Bone marrow (tissue), 2 donors: ENCODE results near the gene IGSF5.
"Not testable (repeated sequence)": the region's sequence is repeated elsewhere in the genome, so short reads cannot be mapped to it uniquely, and the experiment has no call there.

Experiments
- DNase-seq, 2 donors: peaks; one replicate each; lab custom pipeline; 2025; lab: John Stamatoyannopoulos, UW

The IGSF5 gene

GRCh38 chr21:39744883-39745282 lies at the start of gene IGSF5:
Gene IGSF5, plus strand, starts transcription at chr21:39745183. Its CDS starts 327 bp downstream, at chr21:39745510.
- not testable (repeated sequence) for DNase-seq

GRCh38 chr21:39696196-39696595 lies 48.8 kb upstream of the IGSF5 start:
- DNase-seq: no peak

DNA sequence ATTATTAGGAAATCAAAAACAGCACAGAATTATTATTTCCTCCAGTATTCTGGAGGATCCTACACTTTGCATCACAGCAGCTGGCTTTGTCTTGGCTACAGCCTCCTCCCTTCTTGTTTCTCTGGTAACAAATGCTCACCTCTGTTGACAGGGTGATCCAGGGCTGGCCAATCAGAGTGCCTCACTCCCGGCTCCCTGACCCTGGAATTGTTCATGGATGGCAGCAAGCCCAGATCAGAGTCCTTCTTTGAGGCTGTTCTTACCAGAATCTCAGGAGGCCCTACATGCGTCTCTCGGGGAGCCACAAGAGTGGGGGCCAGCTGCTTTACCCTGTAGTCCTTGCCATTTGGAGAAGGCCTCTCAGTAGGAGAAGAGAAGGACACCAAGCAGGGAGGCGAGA lies 48.4 kb upstream of the IGSF5 start:
- no peak for DNase-seq

DNA sequence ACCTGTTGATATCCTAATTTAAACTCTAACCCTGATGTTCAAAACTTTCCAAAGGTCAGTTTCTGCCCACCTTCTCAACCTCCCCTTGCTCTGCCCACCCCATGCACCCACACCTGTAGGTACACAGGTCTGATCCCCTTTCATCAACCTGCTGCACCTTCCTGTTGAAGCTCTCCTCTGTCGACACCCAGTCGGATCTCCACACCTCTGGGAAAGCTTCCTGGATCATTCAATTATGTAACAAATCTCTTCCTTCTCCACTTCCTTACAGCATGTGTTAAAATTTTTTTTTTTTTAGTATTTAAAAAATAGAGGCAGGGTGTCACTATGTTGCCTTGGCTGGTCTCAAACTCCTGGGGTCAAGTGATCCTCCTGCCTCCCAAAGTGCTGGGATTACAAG lies 44.7 kb upstream of the IGSF5 start:
- no peak for DNase-seq

DNA sequence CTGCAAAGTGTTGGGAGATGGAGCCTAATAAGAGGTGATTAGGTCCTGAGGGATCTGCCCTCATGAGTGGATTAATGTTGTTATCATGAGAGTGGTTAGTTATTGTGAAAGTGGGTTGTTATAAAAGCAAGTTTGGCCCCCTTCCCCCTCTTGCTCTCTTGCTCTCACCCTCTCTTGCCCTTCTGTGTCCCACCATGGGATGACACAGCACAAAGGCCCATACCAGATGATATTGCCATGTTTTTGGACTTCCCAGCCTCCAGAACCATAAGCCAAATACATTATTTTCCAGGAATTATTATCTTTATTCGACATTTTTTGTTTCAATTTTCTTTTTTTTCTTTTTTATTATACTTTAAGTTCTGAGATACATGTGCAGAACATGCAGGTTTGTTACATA lies 41.4 kb upstream of the IGSF5 start:
- no peak for DNase-seq

- no peak for DNase-seq
These were observed 39.1 kb upstream of the IGSF5 start for GRCh38 chr21:39705849-39706248.

- DNase-seq: no peak
These were observed 37.7 kb upstream of the IGSF5 start for GRCh38 chr21:39707316-39707715.

DNA sequence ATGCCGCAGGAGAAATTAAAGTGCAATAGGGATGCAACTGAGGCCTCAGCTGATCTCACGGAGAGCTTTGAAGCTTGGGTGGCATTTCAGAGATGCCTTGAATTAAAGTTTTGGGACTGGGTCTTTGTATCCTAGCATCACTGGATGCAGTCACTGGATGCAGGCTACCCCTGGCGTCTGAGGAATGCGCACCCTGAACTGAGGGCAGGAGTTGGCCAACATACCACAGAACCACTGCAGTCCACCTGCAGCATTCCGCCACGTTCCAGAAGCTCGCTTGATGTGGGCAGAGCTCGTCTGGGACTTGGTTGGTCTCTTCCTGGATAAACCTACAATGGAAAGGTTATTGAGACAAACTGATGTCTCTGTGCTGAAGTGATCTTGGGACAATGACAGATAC lies 34.1 kb upstream of the IGSF5 start:
- DNase-seq: no peak

DNA sequence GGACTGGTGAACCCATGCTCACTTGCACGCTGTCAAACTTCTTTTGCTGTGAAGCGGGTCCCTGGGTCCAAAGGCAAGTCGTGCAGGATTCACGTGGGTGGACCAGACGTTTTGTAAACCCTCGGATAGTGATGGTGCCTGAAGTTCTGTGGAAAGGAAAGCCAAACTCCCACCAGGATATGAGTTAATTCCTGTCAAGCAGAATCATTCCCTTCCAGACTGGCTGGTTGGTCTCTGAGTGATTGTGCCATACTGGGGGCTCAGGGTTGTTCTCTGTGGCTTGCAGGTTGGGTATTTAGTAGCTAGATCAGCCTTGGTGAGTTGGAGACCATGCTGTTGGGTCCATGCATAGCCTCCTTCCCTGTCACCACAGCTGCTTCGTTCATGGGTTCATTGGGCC lies 32.7 kb upstream of the IGSF5 start:
- no peak for DNase-seq

- DNase-seq: no peak
These were observed 32.0 kb upstream of the IGSF5 start for GRCh38 chr21:39712976-39713375.

GRCh38 chr21:39713905-39714304 lies 31.1 kb upstream of the IGSF5 start:
- no peak for DNase-seq

GRCh38 chr21:39714331-39714730 lies 30.7 kb upstream of the IGSF5 start:
- no peak for DNase-seq

DNA sequence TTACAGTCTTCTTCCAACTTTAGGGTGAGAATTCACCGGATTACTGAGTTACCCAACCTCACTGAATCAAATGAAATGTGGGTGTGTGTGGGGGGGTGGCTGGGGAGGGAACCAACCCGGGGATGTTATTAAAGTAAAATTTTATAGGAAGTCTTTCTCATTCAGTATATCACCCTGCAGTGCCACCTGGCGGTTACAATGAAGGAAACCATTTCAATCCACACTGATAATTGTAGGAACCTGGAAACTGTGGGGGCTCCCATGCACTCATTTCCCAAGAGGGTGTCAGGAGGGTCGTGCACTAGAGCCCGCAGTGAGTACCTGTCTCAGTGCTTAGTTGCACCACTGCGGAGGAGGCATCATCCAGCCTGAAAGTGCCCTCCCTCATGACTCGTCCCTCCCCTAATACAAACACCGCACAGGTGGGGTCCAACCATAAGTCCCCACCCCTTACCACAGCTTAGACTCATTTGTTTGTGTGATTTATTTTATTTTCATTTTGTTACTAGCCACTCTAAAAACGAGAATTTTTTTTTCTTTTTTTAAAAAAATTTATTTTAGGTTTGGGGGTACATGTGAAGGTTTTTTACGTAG lies 29.1 kb upstream of the IGSF5 start:
- DNase-seq: peak; percentile 1 to 3

GRCh38 chr21:39720126-39720778 lies 24.7 kb upstream of the IGSF5 start:
- no peak for DNase-seq

DNA sequence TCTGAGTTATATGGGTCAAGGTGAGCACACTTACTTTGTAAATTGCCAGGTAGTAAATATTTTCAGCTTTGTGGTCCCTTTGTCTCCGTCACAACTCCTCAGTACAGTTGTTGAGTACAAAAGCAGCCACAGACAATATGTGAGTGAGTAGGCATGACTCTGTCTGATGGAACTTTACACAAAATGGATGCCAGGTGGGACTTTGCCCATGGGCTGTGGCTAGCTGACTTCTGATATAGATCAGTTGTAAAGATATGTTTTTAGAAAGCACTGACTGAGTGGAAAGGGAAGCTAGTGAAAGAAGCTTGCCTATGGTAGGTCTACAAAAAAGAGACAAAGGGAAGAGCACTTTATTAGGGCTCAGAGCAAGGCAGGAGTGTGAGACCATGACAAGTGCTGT lies 23.1 kb upstream of the IGSF5 start:
- DNase-seq: no peak

DNA sequence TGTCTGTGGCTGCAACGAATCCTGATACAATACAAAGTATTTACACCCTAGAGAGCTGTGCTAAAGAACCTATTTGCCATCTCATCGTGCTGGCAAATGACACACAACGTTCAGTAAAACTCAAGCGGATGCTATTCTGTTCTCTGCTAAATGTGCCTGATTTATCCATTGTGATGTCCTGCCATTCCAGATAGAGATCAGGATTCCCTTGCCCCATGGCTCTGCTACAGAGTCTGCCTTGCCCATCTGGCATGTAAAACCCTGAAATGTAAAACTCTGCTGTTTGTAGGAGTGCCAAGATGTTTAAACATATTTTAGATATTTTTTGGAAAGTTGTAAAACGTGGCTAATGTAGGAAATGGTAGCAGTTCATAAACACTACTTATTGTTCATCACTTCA lies 20.0 kb upstream of the IGSF5 start:
- no peak for DNase-seq

DNA sequence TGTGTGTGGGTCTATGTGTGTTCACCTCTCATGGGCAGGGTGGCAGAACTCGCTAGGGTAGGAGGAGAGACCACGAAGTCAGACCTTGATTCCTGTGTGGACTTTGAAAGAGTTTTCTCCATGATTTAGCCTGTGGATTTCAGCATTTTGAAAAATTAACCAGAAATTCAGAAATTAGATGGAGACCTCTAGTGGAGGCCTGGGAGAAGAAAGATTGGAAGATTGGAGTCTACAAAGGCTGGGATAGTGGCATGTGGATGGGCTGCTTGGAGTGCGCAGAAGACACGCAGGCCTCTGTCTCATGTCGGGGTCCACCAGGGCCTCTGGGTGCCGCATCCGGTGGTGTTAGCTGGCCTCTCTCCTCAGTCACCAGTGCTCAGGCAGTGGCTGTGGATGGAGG lies 18.9 kb upstream of the IGSF5 start:
- DNase-seq: no peak

DNA sequence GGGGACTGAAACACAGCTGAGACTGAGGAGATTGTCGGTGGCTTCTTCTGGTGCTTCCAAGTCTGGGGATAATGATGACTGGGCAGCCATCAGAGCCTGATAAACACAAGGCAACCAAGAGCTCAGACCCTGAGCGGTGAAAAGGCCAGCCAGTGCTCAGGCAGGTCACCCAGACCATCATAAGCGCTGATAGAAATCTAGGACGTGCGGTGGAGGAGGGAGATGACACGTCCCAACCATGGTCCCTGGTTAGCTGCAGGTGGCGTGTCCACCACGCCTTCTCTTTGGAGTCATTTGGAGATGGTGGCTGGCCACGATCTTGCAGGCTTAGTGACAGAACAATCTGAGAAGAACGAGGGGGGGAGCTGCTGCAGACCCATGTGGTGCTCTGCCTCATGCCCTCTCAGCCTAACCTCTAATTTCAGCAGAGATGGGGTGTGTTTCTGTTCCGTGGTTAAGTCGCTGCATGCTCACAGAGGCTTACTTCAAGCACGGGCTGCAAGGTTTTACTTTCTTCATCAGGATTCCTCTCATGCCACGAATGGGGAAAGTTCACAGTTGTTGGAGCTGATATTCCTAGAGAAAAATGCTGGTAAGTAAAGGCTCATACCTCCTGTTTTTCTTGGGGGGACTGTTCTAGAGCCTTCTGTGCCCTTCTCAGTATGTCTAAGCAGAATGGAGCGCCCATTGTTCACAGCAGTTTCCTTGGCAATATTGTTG lies 17.4 kb upstream of the IGSF5 start:
- no peak for DNase-seq

DNA sequence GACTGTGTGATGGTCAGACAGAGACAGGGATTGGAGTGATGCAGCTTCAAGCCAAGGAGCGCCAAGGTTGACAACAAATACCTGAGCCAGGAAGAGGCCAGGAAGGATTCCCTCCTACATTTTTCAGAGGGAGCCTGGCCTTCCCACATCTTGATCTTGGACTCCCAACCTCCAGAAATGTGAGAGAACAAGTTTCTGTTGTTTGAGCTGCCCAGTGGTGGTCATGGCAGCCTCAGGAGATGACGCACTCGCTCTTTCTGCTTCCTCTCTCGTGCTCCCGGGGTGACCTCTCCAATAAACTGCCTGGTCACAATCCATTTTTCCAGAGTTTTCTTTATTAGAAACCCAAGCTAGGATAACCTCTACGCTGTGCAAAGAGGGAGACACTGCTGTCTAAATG lies 16.6 kb upstream of the IGSF5 start:
- no peak for DNase-seq

GRCh38 chr21:39730418-39731157 lies 14.4 kb upstream of the IGSF5 start:
- DNase-seq: no peak

DNA sequence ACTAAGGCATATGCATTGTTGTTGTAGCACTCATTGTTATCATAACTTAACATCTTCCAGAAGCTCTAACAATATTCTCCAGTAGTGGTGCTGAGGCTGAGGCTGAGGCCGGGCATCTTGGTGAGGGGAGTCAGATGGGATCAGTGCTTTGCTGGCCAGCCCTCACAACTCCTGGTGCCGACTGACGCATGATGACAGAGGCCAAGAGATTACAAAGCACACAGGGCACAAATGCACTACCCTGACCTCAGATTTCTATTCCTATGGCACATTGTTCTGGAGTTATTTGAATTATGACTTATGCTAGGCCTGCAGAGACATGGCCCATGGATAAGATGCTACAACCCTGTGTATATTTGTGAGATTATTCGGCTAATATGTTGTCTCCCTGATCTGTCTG lies 8.3 kb upstream of the IGSF5 start:
- DNase-seq: no peak

GRCh38 chr21:39737376-39738000 lies 7.5 kb upstream of the IGSF5 start:
- no peak for DNase-seq
